Bronchial epithelial cell (primary cell): ENCODE data around the gene P3H1. TPM values are rescaled to one million over a fixed set of nuclear protein-coding genes. Genes with fewer than 3 reads are reported as not detected.
"Not testable (repeated sequence)": the region's sequence is repeated elsewhere in the genome, so short reads cannot be mapped to it uniquely, and the experiment has no call there.

ENCODE experiments used
- DNase-seq: peaks from one replicate; pipeline ENCODE4 v3.0.0-alpha.2; 2010; ENCODE audit warnings: low read depth
- FAIRE-seq: peaks from 2 replicates; lab custom pipeline; 2011; peaks lifted over from hg19 to GRCh38; lab: Jason Lieb, UNC
- H3K27me3 ChIP-seq: 2 replicates; pipeline ENCODE4 v1.5.1; 2011; ENCODE audit warnings: low read length; ENCODE audit not compliant: control insufficient read depth, insufficient read depth
- H3K36me3 ChIP-seq: 2 replicates; pipeline ENCODE4 v1.5.1; 2011; ENCODE audit warnings: low read length; ENCODE audit not compliant: control insufficient read depth, insufficient read depth
- H3K4me3 ChIP-seq: 2 replicates; pipeline ENCODE4 v1.5.1; 2011; ENCODE audit warnings: mild to moderate bottlenecking, low read depth, low read length, control low read depth
- total RNA-seq: library from RNA; depleted of rRNA; stranded (reverse); fragments of >200 nt; gene quantifications from 2 replicates; pipeline ENCODE4 v1.2.1, GENCODE V29; 2014
- TF ChIP-seq, protein P1 (sequence below): IDR thresholded peaks from 2 replicates; pipeline ENCODE4 v1.5.1; 2011; ENCODE audit warnings: mild to moderate bottlenecking, moderate library complexity, low read length, control low read depth, inconsistent platforms; ENCODE audit not compliant: insufficient read depth, severe bottlenecking

Gene P3H1
- total RNA-seq, 1 donor from 2014 or later: 15.8 TPM

DNA sequence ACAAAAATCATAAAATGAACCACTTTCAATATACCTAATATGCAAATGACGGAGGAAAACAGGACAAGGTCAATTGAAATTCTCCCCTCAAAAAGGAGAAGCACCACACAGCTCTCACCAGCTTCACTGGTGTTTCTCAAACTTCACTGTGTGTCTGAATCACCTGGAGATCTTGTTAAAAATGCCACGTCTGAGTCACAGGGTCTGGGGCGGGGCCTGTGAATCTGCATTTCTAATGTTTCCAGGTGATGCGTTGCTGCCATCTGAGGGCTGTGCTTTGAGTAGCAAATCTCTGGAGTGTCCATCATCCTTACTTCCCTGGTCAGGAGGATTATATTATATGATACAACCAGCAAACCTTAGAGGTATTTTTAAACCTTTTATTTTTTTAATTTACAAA, 35.8 kb downstream of the P3H1 start:
- TF ChIP-seq, protein P1, sequence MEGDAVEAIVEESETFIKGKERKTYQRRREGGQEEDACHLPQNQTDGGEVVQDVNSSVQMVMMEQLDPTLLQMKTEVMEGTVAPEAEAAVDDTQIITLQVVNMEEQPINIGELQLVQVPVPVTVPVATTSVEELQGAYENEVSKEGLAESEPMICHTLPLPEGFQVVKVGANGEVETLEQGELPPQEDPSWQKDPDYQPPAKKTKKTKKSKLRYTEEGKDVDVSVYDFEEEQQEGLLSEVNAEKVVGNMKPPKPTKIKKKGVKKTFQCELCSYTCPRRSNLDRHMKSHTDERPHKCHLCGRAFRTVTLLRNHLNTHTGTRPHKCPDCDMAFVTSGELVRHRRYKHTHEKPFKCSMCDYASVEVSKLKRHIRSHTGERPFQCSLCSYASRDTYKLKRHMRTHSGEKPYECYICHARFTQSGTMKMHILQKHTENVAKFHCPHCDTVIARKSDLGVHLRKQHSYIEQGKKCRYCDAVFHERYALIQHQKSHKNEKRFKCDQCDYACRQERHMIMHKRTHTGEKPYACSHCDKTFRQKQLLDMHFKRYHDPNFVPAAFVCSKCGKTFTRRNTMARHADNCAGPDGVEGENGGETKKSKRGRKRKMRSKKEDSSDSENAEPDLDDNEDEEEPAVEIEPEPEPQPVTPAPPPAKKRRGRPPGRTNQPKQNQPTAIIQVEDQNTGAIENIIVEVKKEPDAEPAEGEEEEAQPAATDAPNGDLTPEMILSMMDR: peak; percentile 23
- Histone ChIP-seq H3K4me3 (no peak overlapping the region), H3K36me3 (no peaks in the 10 kb centered on the region), H3K27me3 (no peaks in the 10 kb centered on the region)
- DNase-seq (peak; percentile 63), FAIRE-seq (no peak)

DNA sequence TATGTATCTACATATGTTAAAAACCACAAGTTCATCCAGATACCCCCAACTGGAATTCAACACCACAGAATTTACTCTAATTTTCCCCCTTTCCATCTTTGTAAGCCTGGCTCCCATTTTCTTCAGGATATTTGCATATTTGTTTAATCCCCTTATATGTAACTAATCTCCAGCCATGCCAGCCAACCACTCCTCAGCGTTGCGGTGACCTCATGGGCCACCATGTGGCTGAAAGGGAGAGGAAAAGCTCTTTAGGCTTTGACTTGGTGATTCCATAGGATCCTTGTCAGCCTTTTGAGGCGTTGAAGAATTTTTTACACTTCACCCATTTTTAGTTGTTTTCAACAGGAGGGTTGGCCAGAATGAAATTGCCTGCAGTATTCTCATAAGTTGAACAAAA, 36.8 kb downstream of the P3H1 start:
- TF ChIP-seq, protein P1: no peak
- FAIRE-seq (no peak), DNase-seq (no peak)
- Histone ChIP-seq H3K4me3 (no peak overlapping the region), H3K27me3 (no peaks in the 10 kb centered on the region), H3K36me3 (no peaks in the 10 kb centered on the region)

- H3K27me3 ChIP-seq, H3K4me3 ChIP-seq, FAIRE-seq, H3K36me3 ChIP-seq, DNase-seq: not testable (repeated sequence)
These were observed 41.0 kb downstream of the P3H1 start for GRCh38 chr1:42725820-42726219.

DNA sequence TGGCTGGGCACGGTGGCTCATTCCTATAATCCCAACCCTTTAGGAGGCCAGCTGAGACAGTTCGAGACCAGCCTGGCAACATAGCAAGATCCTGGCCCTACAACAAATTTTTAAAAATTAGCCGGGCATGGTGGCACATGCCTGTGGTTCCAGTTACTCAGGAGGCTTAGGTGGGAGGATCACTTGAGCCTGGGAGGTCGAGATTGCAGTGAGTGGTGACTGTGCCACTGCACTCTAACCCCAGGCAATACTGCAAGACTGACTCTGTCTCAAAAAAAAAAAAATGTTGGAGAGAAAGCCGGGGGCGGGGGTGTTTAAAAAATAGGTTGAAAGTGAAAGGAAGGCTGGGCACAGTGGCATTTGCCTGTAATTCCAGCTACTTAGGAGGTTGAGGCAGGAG, 43.3 kb downstream of the P3H1 start:
- no peaks in the 10 kb centered on the region for H3K36me3 ChIP-seq
- FAIRE-seq: no peak
- TF ChIP-seq, protein P1: no peak
- no peak overlapping the region for H3K4me3 ChIP-seq
- peak; percentile 49 for DNase-seq
- no peaks in the 10 kb centered on the region for H3K27me3 ChIP-seq

DNA sequence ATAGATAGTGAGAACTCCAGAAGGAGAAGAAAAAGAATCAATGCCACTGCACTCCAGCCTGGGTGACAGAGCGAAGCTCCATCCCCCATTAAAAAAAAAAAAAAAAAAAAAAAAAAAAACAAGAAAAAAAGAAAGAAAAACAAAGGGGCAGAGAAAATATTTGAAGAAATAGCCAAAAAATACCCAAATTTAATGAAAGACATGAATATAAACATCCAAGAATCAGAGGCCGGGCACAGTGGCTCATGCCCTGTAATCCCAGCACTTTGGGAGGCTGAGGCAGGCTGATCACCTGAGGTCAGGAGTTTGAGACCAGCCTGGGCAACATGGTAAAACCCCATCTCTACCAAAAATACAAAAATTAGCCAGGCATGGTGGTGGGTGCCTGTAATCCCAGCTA, 44.4 kb downstream of the P3H1 start:
- not testable (repeated sequence) for H3K27me3 ChIP-seq, H3K4me3 ChIP-seq, DNase-seq, FAIRE-seq, H3K36me3 ChIP-seq

DNA sequence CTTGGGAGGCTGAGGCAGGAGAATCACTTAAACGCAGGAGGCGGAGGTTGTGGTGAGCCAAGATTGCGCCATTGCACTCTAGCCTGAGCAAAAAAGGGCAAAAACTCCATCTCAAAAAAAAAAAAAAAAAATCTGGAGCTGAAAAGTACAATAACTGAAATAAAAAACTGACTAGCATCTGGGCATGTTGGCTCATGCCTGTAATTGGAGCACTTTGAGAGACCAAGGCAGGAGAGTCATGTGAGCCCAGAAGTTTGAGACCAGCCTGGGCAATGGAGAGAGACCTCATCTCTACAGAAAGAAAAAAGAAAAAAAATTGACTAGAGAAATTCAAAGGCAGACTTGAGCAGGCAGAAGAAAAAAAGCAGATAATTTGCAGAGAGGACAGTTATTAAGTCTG, 44.9 kb downstream of the P3H1 start:
- H3K27me3 ChIP-seq: no peaks in the 10 kb centered on the region
- TF ChIP-seq, protein P1: no peak
- FAIRE-seq: no peak
- no peaks in the 10 kb centered on the region for H3K36me3 ChIP-seq
- peak; percentile 49 for DNase-seq
- no peak overlapping the region for H3K4me3 ChIP-seq

- H3K27me3 ChIP-seq: no peaks in the 10 kb centered on the region
- no peak for FAIRE-seq
- TF ChIP-seq, protein P1: no peak
- no peaks in the 10 kb centered on the region for H3K36me3 ChIP-seq
- DNase-seq: no peak
- no peak overlapping the region for H3K4me3 ChIP-seq
These were observed 46.0 kb downstream of the P3H1 start for GRCh38 chr1:42720868-42721267.

GRCh38 chr1:42714441-42714840, 52.4 kb downstream of the P3H1 start:
- not testable (repeated sequence) for H3K27me3 ChIP-seq, H3K4me3 ChIP-seq, FAIRE-seq, H3K36me3 ChIP-seq, DNase-seq
